ENCODE measurements around the gene SPRED3.

DNA sequence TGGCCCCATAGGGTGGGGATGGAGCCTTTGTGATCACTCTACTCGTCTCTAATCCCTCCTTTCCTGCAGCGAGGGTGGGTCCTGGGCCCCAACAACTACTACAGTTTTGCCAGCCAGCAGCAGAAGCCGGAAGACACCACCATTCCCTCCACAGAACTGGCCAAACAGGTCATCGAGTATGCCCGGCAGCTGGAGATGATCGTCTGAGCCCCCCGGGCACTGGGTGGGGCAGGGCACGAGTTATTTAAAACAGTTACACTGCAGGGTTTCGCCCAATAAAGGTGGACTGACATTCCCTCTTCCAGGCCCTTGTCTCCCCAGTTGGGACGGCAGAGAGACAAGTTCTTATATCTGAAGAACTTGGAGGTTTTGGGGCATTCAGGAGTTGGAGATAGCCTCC, 5.3 kb upstream of the SPRED3 start:
- TF ChIP-seq SIN3A (conservative IDR thresholded peaks at IDR 0.05 in 1 of 2, IDR thresholded peaks at IDR 0.05 in 1 of 2; ENCODE audit: low read depth in 1 of 2, low read length in 2 of 2): no peak
- TF ChIP-seq CTCF (IDR thresholded peaks at IDR 0.05; ENCODE audit: control extremely low read depth in 1 of 3, insufficient read depth in 1 of 3, low read depth in 1 of 3, low read length in 3 of 3): no peak
- no peak for TF ChIP-seq BRCA1 (IDR thresholded peaks at IDR 0.05; ENCODE audit: low read depth, low read length)
